OCI-M2 (cell line): ENCODE results near the gene IFIT1B.
"Not testable (repeated sequence)": the region's sequence is repeated elsewhere in the genome, so short reads cannot be mapped to it uniquely, and the experiment has no call there.

Experiments
- DNase-seq: peaks from one replicate; lab custom pipeline; 2025; ENCODE audit not compliant: unreplicated experiment; lab: John Stamatoyannopoulos, UW

The IFIT1B gene

DNA sequence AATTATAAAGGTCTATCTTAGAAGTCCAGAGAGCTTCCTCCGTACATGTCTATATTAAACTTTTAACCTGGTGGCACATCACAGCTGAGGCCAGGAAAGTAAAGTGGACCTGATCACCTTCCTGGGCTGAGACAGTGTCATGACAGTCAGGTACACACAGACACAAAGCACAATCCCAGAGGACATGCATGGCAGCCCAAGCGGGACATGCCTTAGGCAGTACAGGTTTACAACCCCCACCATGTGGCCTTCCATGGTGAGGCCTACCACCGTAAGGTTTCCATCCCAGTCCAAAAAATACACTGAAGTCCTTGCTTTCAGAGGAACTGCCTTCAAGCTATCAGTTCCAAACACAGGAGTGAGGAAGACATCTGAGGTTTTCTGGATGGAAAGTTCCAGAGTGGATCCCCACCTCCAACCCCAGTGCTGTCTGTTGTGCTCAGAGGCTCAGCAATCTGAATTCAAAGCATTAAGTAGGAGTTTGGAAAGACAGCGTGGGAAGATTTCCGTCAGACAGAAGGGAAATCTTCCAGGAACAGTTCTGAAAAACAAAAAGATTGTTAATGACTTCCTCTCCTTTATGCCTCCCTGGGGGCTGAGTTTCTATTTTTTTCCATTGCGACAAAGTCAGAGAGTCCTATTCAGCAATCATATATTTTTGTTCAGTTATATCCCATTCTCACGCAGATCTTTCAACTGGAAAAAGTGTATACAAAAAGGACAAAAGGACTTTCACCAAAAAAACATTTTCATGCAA, 30.0 kb upstream of the IFIT1B start:
- no peak for DNase-seq

DNA sequence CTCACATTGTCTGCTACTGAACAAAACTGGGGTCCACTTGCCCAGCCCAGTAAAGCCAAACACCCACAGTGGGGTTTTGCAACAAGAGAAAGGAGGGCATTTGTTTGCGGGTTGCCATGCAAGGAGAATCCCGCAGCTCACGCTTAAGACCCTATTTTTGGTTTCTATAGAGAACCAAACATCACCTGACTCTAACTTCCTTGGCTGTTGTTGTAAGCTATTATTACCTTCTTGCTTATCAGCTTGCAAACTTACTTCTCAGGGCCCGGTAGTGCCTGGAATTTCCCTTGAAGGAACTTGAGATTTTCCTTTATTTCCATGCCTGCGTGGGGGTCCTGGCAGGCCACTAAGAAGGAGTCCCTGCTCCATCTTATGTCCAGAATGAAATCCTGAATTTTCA, 29.4 kb upstream of the IFIT1B start:
- DNase-seq: no peak

DNA sequence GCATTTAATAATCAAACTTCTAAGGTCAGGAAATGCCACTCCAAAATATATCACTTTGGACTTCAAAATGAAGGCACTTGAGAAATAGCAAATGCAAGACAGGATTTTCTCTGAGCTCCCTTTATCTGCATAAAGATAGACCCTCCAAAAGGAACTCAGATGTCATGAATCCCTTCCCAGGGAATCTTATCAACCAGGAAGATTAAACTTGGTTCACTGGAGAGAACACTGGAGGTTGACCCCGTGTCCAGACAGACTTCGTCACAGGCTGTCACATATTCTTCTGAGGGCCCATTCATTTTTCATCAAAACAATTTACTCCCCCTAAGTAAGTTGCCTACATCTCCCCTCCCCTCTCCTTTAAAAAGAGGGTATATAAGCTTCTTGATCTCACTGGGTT, 28.9 kb upstream of the IFIT1B start:
- no peak for DNase-seq

DNA sequence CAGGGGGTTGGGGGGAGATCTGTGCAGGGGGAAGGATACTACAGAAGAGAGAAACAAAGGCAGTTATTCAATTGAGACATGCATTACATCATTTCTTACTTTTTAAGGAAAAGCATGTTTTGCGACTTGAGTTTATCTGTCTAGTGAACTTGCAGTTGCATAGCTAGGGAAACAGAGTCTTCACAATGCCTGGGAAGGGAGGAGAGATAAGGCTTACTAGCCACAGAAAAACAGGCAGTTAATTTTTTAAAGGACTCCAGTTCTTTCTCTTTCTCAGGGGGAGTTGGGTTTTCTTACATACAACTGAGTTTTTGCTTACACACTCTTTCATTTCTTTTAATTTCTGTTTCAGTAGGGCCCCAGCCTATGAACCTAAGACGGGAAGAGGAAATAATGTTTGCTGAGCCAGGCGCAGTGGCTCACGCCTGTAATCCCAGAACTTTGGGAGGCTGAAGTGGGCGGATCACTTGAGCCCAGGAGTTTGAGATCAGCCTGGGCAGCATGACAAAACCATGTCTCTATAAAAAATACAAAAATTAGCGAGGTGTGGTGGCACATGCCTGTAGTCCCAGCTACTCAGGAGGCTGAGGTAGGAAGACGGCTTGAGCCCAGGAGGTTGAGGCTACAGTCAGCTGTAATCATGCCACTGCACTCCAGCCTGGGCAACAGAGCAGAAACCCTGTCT, 27.1 kb upstream of the IFIT1B start:
- not testable (repeated sequence) for DNase-seq

DNA sequence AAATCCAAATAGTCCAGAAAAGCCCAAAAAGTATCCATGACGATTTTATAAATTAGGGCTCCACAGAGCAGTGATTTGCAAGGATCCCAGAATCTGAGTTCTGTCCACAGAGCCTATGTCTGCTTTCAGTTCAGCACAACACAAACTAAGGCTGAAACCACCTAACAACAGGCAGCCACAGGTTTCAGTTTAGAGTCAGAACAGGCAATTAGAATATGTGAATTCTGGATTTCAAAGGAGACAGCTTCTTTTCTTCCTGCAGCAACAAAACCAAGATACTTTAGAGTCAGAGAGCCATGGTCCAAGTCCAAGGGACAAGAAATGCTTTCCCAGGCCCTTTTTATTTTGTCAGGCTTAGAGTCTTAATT, 26.5 kb upstream of the IFIT1B start:
- DNase-seq: no peak

DNA sequence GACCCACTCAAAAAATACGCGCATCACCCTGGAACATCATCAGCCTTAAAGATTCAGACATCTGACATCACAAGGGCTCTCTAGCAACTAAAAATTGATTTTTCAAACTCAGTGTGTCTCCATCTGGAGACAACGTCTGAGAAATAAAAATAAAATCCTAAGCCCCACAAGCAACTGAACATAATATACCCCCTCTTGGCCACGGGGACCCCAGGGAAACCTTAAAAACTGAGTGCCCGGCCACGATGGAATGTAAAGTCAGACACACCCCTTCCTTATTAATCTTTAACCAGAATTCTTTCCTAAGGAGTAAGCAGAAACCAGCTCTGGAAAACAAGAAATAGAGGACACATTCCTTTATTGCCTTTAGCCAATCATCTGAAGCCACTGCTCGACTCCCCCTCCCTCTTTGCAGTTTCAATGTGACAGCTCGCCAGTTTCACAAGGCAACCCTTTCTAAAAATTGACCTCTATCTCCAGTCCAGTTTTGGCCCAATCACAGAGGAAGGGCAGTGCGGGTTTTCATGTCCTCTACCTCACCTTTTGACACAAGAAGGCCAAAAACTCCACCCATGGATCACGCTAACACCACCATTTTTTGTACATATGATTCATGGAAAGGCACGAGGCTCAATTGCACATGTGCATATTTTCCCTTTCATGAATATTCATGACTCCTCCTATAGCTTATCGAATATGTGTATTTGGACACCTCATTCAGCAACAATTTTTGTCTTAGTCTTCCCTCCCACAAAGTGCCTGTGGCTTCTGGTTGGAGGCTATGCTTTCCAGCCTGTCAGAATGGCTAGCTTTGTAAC, 25.9 kb upstream of the IFIT1B start:
- DNase-seq: no peak

DNA sequence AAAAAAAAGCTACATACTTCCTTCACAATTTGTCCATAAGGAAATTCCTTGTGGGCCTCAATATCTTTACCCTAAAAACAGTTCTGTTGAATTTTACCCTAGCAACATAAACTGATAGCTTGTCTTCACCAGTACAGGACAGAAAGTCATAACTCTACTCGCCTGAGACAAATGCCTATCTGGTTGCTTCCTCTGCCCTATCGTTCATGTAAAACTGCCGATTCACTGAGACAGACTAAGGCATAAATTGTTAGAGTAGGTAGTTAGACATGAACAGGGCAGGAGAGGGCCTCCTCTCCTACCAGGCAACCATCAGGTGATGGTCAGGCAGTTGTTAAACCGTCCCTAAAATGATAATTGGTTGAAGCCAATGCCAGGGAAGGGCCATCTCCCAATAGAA, 25.1 kb upstream of the IFIT1B start:
- no peak for DNase-seq

DNA sequence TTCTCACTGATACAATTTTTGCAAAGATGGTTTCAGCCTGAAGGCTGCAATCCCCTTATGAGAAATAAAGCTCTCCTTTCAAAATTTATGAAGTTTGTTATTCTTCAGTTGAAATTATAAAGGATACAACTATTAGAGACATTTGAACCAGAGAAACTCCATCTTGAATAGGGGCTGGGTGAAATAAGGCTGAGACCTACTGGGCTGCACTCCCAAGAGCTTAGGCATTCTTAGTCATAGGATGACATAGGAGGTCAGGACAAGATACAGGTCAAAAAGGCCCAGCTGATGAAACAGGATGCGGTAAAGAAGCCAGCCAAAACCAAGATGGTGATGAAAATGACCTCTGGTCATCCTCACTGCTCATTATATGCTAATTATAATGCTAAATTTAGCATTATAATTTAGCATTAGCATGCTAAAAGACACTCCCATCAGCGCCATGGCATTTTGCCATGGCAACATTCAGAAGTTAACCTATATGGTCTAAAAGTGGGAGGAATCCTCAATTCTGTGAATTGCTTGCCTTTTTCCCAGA, 22.4 kb upstream of the IFIT1B start:
- DNase-seq: no peak

DNA sequence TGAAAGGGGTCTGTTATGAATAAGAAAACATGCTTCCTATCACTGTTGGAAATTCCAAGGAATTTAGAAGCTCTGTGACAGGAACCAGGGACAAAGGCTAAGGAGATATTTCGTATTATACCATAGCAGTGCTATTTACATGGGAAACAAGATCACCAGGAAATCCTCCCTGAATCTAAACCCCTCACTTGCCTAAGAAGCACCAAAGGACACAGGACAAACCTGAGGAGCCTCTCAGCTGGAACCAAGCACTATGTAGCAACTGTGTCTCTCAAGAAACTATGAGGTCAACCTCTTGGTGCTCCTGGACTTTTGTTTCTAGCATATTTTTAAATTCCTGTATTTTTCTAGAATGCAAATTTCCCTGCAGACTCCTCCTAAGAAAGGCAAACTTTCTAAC, 20.8 kb upstream of the IFIT1B start:
- DNase-seq: no peak

DNA sequence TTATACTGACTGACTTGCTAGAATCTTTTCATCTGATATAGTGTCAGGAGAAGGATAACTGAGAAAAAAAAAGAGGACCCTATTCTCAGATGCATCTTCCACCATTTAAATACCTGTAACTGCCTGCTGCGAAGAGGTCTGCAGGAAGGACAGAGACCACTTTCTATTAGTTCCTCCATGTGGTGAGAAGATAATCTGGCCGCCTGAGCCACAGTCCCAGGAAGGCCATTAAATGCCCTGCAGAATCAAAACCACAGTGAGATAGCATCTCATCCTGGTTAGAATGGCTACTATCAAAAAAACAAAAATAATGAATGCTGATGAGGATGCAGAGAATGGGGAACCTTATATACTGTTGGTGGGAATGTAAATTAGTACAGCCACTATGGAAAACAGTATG, 19.9 kb upstream of the IFIT1B start:
- no peak for DNase-seq

DNA sequence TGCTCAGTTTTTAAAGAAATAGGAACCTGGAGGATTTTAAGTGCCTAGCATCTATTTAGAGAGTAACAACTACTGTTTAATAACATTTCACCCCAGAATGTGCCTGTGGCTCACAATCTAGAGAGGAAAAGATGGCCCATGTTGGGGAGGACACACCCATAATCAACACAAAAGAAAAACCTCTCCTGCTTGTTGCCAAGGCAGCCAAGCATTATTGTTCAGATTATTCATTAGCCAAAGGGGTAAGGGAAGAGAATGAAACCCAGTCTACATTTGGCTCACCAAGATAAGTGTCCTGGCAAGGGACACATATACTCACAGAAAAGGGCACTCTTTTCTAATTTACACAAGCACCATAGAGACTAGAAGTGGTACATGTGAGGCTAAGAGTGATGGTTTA, 17.7 kb upstream of the IFIT1B start:
- DNase-seq: no peak

DNA sequence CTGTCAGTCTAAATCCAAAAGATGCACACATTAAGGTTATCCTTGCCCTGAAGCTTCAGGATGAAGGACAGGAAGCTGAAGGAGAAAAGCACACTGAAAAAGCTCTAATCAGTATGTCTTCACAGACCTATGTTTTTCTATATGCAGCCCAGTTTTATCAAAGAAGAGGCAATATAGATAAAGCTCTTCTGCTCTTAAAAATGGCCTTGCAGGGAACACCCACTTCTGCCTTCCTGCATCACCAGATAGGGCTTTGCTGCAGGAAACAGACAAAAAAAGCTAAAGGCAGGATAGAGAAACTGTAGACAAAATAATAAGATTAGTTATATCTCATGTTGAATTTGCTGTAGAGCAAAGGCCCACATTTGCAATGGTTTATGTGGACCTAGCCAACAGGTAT, 14.9 kb upstream of the IFIT1B start:
- no peak for DNase-seq

DNA sequence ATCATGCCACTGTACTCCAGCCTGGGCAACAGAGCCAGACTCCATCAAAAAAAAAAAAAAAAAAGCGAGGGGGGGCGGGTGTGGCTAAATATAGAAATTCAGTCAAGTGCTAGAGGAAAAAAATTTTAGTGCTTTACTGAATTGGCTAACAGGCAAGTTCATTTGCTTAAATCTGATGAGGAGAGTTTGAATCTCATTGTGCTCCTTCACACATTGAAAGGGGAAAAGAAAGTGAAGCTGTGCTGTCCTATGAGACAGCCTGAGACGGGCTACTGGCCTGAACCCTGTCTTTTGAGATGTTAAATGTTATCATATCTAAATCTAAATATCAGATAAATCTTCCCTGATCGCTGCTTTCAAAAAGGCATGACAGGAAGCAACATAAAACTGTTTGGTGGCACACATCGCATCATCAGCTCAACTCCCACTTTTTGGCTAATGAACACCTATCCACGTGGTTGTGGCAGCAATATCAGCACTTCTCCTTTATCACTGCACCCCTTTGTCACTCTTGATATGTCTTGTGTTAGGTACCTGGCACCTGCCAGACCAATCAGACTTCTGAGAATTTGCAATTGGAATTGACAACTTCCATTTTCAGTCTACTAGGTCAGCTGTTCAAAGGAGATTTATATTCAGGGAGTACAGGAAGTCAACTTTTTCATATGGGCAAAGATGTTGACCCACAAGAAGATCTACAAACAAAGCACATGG, 14.0 kb upstream of the IFIT1B start:
- no peak for DNase-seq

DNA sequence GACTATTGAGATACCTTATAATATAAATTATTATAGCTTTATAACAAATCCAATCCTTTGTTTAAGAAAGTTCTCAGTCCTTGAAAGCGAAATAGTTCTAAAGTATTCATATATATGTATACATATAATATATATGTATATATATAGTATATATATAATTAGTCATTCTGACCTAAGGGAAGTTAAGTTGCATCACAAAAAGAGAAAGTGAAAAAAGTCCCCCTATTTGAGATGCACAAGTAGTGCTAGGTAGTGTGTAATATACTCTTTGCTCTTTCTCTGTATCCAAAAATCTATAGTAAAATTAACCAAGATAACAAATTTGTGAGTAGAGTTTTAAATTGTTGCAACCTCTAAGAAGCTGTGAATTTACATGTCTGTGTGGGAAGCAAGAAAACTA, 13.3 kb upstream of the IFIT1B start:
- DNase-seq: no peak

DNA sequence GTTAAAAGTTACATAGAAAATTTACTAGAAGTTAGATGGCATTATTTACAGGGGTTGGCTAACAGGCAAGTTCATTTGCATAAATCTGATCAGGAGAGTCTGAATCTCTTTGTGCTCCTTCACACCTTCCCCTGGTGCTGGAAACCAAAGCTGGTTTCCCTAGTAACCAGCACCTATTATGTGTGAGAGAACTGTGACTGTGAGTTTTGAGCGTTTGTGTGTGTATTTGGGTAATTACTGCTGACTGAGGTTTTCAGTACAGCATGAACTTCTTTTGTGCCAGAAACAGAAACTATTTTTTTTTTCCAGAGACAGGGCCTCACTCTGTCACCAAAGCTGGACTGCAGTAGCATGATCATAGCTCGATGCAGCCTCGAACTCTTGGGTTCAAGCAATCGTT, 10.3 kb upstream of the IFIT1B start:
- no peak for DNase-seq

DNA sequence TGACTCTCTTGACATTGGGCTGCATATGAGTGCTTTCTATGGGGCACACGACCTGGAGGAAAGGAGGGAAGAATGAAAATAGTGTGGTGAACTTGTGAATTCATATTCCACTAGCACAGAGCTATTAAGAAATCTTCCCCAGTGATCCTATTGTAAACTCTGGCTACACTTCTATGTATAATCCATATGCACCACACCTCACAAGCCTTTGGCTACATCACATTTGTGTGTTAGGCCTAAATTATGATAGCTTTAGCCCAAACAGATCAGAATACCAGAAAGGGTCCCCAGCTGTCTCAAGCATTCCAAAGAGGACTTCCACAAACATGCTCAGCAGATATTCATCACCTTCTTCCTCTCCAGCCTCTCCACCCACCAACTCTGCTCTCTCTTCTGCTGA, 9.7 kb upstream of the IFIT1B start:
- no peak for DNase-seq

DNA sequence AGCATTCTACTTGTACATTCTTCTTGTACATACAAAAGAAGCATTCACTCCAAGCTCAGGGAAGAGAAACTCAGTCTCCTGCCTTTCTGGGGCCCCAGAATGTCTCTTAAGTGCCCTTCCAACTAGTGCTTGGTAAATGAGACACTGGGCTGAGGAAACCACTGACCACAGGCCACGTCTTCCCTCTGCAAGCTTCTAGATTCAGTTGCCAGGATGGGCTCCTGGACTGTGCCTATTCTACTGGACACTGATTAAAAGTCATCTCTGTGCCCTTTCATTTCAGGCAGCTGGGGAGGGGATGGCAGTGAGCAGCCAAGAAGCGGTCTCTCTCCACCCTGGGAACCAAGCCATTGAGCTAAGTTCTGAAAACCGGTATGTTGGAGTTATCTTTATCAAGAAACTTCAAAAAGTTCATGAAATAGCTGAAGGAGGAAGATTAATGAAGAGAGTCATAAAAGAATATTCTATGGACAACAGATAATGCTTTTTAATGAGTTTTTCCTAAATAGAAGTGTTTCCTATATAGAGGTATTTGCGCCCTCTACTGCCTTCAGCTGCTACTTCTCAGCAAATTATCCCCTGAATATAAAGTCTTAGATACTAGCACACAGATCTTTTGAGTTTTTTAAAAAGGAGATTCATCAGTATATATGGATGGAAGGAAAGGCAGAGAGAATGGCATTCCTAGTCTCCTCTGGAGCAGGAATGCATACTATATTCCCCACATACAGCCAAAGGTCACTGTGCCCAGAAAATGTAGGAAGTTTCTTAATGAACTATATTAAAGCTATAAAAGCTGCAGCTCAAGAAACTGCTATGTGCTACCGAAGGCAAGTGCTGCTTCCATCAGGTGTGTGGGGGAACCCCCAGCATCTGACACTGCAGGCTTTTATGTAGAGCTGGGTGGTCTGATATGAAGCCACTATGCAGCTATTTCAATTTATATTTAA, 8.4 kb upstream of the IFIT1B start:
- DNase-seq: no peak

DNA sequence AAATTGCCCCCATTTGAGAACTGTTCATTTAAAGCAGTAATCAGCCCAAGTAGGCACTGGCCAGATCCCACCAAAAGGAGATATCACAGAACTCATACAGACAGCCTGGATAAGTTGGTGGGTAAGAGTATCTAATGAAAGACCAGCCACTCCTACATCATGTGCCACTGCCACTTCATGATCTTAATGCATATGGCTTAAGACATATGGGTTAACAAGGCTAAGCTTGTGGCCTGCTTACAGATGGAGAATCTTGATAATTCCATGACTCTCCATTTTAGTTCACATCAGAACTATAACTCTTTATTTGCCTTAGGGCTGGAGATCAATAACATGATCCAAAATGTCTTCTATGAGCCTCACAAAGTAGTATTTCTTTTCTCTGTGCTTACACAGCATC, 6.8 kb upstream of the IFIT1B start:
- DNase-seq: no peak

DNA sequence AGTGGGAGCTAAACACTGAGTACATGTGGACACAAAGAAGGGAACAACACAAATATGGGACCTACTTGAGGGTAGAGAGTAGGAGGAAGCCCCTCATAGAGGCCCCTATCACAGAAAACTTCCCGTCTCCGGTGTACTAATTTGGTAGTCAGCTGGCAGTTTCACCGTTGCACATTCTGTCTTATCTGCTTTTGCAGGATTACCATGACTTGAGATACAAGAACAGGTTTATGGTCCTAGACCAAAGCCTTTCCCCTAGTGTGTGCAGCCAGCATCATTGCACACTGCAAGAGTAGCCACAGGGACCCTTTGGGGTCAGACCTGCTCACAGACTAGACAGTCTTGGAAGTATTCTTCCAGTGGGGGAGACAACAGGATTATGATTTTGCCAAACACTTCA, 5.9 kb upstream of the IFIT1B start:
- DNase-seq: no peak
